Measurements from ENCODE around the gene ASPRV1. TPM values are rescaled to one million over a fixed set of nuclear protein-coding genes. Genes with fewer than 3 reads are reported as not detected.
"Not testable (repeated sequence)": the region's sequence is repeated elsewhere in the genome, so short reads cannot be mapped to it uniquely, and the experiment has no call there.

ASPRV1 gene
- polyA plus RNA-seq, 3 donors = 0.25 to 0.52 (median 0.27) TPM

DNA sequence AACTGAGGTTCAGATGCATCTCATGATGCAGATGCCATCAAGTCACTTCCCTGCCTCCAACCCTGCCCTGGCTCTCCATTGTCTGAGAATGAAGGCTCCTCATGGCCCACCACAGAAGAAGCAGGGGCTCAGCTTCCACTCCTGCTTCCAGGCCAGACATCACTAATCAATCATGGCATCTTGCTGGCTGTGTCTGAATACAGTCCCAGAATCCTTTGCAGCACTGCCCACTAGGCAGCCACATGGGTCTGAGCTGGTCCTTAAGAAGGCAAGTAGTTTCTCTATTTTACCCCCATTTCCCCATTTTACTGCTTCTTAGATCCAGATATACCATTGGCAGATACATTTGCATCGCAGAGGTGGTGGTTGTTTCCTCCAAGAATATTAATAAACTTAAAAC is 7.3 kb downstream of the ASPRV1 start:
- Histone ChIP-seq H3K36me3 (replicated peaks in 1 of 2; ENCODE audit: control insufficient read depth in 1 of 2, insufficient read depth in 2 of 2, low read length in 2 of 2) (no peaks in the 10 kb centered on the region), H3K79me2 (ENCODE audit: insufficient read depth, low read length) (no peaks in the 10 kb centered on the region), H3K4me3 (replicated peaks in 1 of 3; ENCODE audit: low read depth in 2 of 3, low read length in 3 of 3) (no peak overlapping the region), H3K27me3 (ENCODE audit: control insufficient read depth in 2 of 2, insufficient read depth in 2 of 2, low read length in 2 of 2) (no peaks in the 10 kb centered on the region), H3K4me2 (replicated peaks; ENCODE audit: extremely low read depth, low read length, poor library complexity, severe bottlenecking) (no peak overlapping the region), H4K20me1 (ENCODE audit: insufficient read depth, low read length) (no peaks in the 10 kb centered on the region), H2AFZ (ENCODE audit: insufficient read depth, low read depth, low read length, poor library complexity, severe bottlenecking) (no peak overlapping the region), H3K9ac (ENCODE audit: insufficient read depth, low read length, poor library complexity, severe bottlenecking) (no peak overlapping the region), H3K9me3 (replicated peaks in 1 of 2; ENCODE audit: control insufficient read depth in 1 of 2, insufficient read depth in 1 of 2, low read length in 2 of 2) (no peaks in the 10 kb centered on the region), H3K4me1 (ENCODE audit: control insufficient read depth in 1 of 2, insufficient read depth in 2 of 2, low read length in 2 of 2) (peaks cover 32 to 50% of the 10 kb centered on the region in 2 donors), H3K27ac (ENCODE audit: low read depth in 1 of 2, low read length in 2 of 2) (no peak overlapping the region)
- Mint-ChIP-seq H3K36me3 (no peaks in the 10 kb centered on the region), H3K27ac (peak overlapping the region in 2 of 7 donors; percentile 4 to 20), H3K4me3 (no peak overlapping the region), H3K4me1 (peaks cover 50% of the 10 kb centered on the region), H3K9me3 (peaks cover 0 to 3% (median 0%) of the 10 kb centered on the region in 7 donors), H3K27me3 (ENCODE audit: low read depth in 3 of 3) (peaks cover 0 to 8% (median 0%) of the 10 kb centered on the region in 3 donors)
- WGBS (ENCODE audit: insufficient coverage) = no CpG with 5 or more reads among the region's 1 CpG
- DNase-seq = no peak
- intact Hi-C loops (cut with micrococcal nuclease) = no loop called here
- no peak for TF ChIP-seq CTCF (IDR thresholded peaks at IDR 0.05)

GRCh38 chr2:69952336-69953115 is 8.9 kb downstream of the ASPRV1 start:
- 41% methylated on average over 3 of the region's 6 CpGs for WGBS (ENCODE audit: insufficient coverage)
- Histone ChIP-seq H3K27ac (ENCODE audit: low read depth in 1 of 2, low read length in 2 of 2) (peak overlapping the region; percentile 29 to 58), H2AFZ (ENCODE audit: insufficient read depth, low read depth, low read length, poor library complexity, severe bottlenecking) (peak overlapping the region; percentile 52), H3K27me3 (ENCODE audit: control insufficient read depth in 2 of 2, insufficient read depth in 2 of 2, low read length in 2 of 2) (no peaks in the 10 kb centered on the region), H3K79me2 (ENCODE audit: insufficient read depth, low read length) (no peaks in the 10 kb centered on the region), H3K9ac (ENCODE audit: insufficient read depth, low read length, poor library complexity, severe bottlenecking) (no peak overlapping the region), H3K9me3 (replicated peaks in 1 of 2; ENCODE audit: control insufficient read depth in 1 of 2, insufficient read depth in 1 of 2, low read length in 2 of 2) (no peaks in the 10 kb centered on the region), H3K4me2 (replicated peaks; ENCODE audit: extremely low read depth, low read length, poor library complexity, severe bottlenecking) (peak overlapping the region; percentile 15), H3K4me3 (replicated peaks in 1 of 3; ENCODE audit: low read depth in 2 of 3, low read length in 3 of 3) (peak overlapping the region in 1 of 3 experiments; percentile 16), H4K20me1 (ENCODE audit: insufficient read depth, low read length) (no peaks in the 10 kb centered on the region), H3K4me1 (ENCODE audit: control insufficient read depth in 1 of 2, insufficient read depth in 2 of 2, low read length in 2 of 2) (peaks cover 45 to 63% of the 10 kb centered on the region in 2 donors), H3K36me3 (replicated peaks in 1 of 2; ENCODE audit: control insufficient read depth in 1 of 2, insufficient read depth in 2 of 2, low read length in 2 of 2) (no peaks in the 10 kb centered on the region)
- Mint-ChIP-seq H3K36me3 (no peaks in the 10 kb centered on the region), H3K27me3 (ENCODE audit: low read depth in 3 of 3) (peaks cover 0 to 3% (median 0%) of the 10 kb centered on the region in 3 donors), H3K4me1 (peaks cover 61% of the 10 kb centered on the region), H3K27ac (peak overlapping the region; percentile 73 to 92 (median 90)), H3K4me3 (peak overlapping the region; percentile 32 to 61), H3K9me3 (peaks cover 0 to 3% (median 0%) of the 10 kb centered on the region in 7 donors)
- DNase-seq = peak in 2 of 3 donors; percentile 33 to 44
- intact Hi-C loops (cut with micrococcal nuclease) = no loop called here
- TF ChIP-seq CTCF (IDR thresholded peaks at IDR 0.05) = peak; percentile 25

- H3K4me2 ChIP-seq (replicated peaks; ENCODE audit: extremely low read depth, low read length, poor library complexity, severe bottlenecking); H3K9ac ChIP-seq (ENCODE audit: insufficient read depth, low read length, poor library complexity, severe bottlenecking); H3K9me3 ChIP-seq (replicated peaks in 1 of 2; ENCODE audit: control insufficient read depth in 1 of 2, insufficient read depth in 1 of 2, low read length in 2 of 2); H3K9me3 Mint-ChIP-seq; intact Hi-C loops (cut with micrococcal nuclease); H4K20me1 ChIP-seq (ENCODE audit: insufficient read depth, low read length); H3K36me3 ChIP-seq (replicated peaks in 1 of 2; ENCODE audit: control insufficient read depth in 1 of 2, insufficient read depth in 2 of 2, low read length in 2 of 2); H3K79me2 ChIP-seq (ENCODE audit: insufficient read depth, low read length); H3K4me3 Mint-ChIP-seq; H3K27me3 ChIP-seq (ENCODE audit: control insufficient read depth in 2 of 2, insufficient read depth in 2 of 2, low read length in 2 of 2); H3K27ac Mint-ChIP-seq; H3K27me3 Mint-ChIP-seq (ENCODE audit: low read depth in 3 of 3); DNase-seq; H3K4me3 ChIP-seq (replicated peaks in 1 of 3; ENCODE audit: low read depth in 2 of 3, low read length in 3 of 3); H3K27ac ChIP-seq (ENCODE audit: low read depth in 1 of 2, low read length in 2 of 2); H2AFZ ChIP-seq (ENCODE audit: insufficient read depth, low read depth, low read length, poor library complexity, severe bottlenecking); H3K36me3 Mint-ChIP-seq: not testable (repeated sequence)
- WGBS (ENCODE audit: insufficient coverage) = no CpG with 5 or more reads among the region's 3 CpGs
- H3K4me1 ChIP-seq (ENCODE audit: control insufficient read depth in 1 of 2, insufficient read depth in 2 of 2, low read length in 2 of 2) = peaks cover 50 to 67% of the 10 kb centered on the region in 2 donors
- peaks cover 61% of the 10 kb centered on the region for H3K4me1 Mint-ChIP-seq
Observed at GRCh38 chr2:69950671-69951070, 10.8 kb downstream of the ASPRV1 start.

Data from CD14-positive monocyte (primary cell).